GM18951 (cell line): Measurements from ENCODE around the gene FAM221B.
A peak's percentile ranks its signal among the peaks of the same experiment; 100 is the strongest.

Experiments used
- POLR2A ChIP-seq: IDR thresholded peaks from 4 replicates; pipeline ENCODE4 v1.6.1; 2011; ENCODE audit warnings: mild to moderate bottlenecking; ENCODE audit not compliant: insufficient read length, insufficient read depth; ENCODE audit errors: extremely low read depth
- in situ Hi-C: fragments of 300-500 bp; cut with MboI; formaldehyde crosslinking; loops from one replicate; pipeline ENCODE4 v1.12.0; 2022; ENCODE audit warnings: low sequenced_read_pairs, mixed read lengths, inconsistent platforms; ENCODE audit not compliant: unreplicated experiment

The FAM221B gene

GRCh38 chr9:35858458-35858857, 29.9 kb upstream of the FAM221B start:
- in situ Hi-C loops: no loop called here
- TF ChIP-seq POLR2A: no peak

GRCh38 chr9:35856882-35857281, 28.4 kb upstream of the FAM221B start:
- in situ Hi-C loops: no loop called here
- TF ChIP-seq POLR2A: no peak

- in situ Hi-C loops: no loop called here
- no peak for TF ChIP-seq POLR2A
These were observed 27.7 kb upstream of the FAM221B start for GRCh38 chr9:35856206-35856605.

GRCh38 chr9:35854091-35854762, 25.7 kb upstream of the FAM221B start:
- TF ChIP-seq POLR2A: no peak

GRCh38 chr9:35852876-35853865, 24.6 kb upstream of the FAM221B start:
- in situ Hi-C loops: no loop called here
- no peak for TF ChIP-seq POLR2A

More at GRCh38 chr9:35854091-35854762, 25.7 kb upstream of the FAM221B start:
- in situ Hi-C loops: no loop called here

- in situ Hi-C loops: no loop called here
- no peak for TF ChIP-seq POLR2A
These were observed 23.8 kb upstream of the FAM221B start for GRCh38 chr9:35852267-35852815.

GRCh38 chr9:35847792-35848572, 19.4 kb upstream of the FAM221B start:
- in situ Hi-C loops: no loop called here

GRCh38 chr9:35845824-35846771, 17.6 kb upstream of the FAM221B start:
- in situ Hi-C loops: no loop called here
- TF ChIP-seq POLR2A: no peak

More at GRCh38 chr9:35847792-35848572, 19.4 kb upstream of the FAM221B start:
- peak; percentile 43 for TF ChIP-seq POLR2A

- in situ Hi-C loops: no loop called here
- TF ChIP-seq POLR2A: no peak
These were observed 16.2 kb upstream of the FAM221B start for GRCh38 chr9:35844628-35845270.

- in situ Hi-C loops: no loop called here
- TF ChIP-seq POLR2A: no peak
These were observed 14.3 kb upstream of the FAM221B start for GRCh38 chr9:35842795-35843194.

- in situ Hi-C loops: no loop called here
- TF ChIP-seq POLR2A: no peak
These were observed 13.7 kb upstream of the FAM221B start for GRCh38 chr9:35842020-35842745.
